ENCODE data around the gene NCDN.
"Not testable (repeated sequence)": the region's sequence is repeated elsewhere in the genome, so short reads cannot be mapped to it uniquely, and the experiment has no call there.

NCDN gene

GRCh38 chr1:35571263-35571662 is 13.7 kb downstream of the NCDN start:
- no peak for DNase-seq

GRCh38 chr1:35572296-35572695 is 14.7 kb downstream of the NCDN start:
- no peak for DNase-seq

- DNase-seq, result peak; percentile 91
Observed at GRCh38 chr1:35573198-35574124, 15.9 kb downstream of the NCDN start, which contains the start of gene TFAP2E. TFAP2E (plus strand) TSS chr1:35573314; CDS start chr1:35573578, 264 bp downstream.

GRCh38 chr1:35574125-35574654 is 16.6 kb downstream of the NCDN start:
- DNase-seq, result no peak

- peak; percentile 93 for DNase-seq
Observed at GRCh38 chr1:35574655-35575415, 17.2 kb downstream of the NCDN start.

- DNase-seq, result no peak
Observed at GRCh38 chr1:35575416-35575958, 17.9 kb downstream of the NCDN start.

- no peak for DNase-seq
Observed at GRCh38 chr1:35576061-35576765, 18.6 kb downstream of the NCDN start.

GRCh38 chr1:35576766-35577070 is 19.1 kb downstream of the NCDN start:
- DNase-seq, result not testable (repeated sequence)

- no peak for DNase-seq
Observed at GRCh38 chr1:35577071-35577998, 19.7 kb downstream of the NCDN start.

GRCh38 chr1:35580949-35581388 is 23.4 kb downstream of the NCDN start:
- no peak for DNase-seq

- DNase-seq, result not testable (repeated sequence)
Observed at GRCh38 chr1:35581621-35582020, 24.0 kb downstream of the NCDN start.

- DNase-seq, result no peak
Observed at GRCh38 chr1:35585281-35585680, 27.7 kb downstream of the NCDN start.

GRCh38 chr1:35585805-35586204 is 28.2 kb downstream of the NCDN start:
- DNase-seq, result not testable (repeated sequence)

- DNase-seq, result no peak
Observed at GRCh38 chr1:35586808-35587207, 29.2 kb downstream of the NCDN start.

- DNase-seq, result no peak
Observed at GRCh38 chr1:35587736-35588135, 30.1 kb downstream of the NCDN start.

GRCh38 chr1:35588197-35588910 is 30.8 kb downstream of the NCDN start:
- no peak for DNase-seq

- DNase-seq, result no peak
Observed at GRCh38 chr1:35589516-35590427, 32.2 kb downstream of the NCDN start.

- no peak for DNase-seq
Observed at GRCh38 chr1:35590476-35591040, 33.0 kb downstream of the NCDN start.

- DNase-seq, result no peak
Observed at GRCh38 chr1:35591211-35591610, 33.6 kb downstream of the NCDN start.
